Effector CD8-positive, alpha-beta T cell (primary cell): Measurements from ENCODE around the gene PTGES.
"Not testable (repeated sequence)": the region's sequence is repeated elsewhere in the genome, so short reads cannot be mapped to it uniquely, and the experiment has no call there.

ENCODE experiments used
- DNase-seq: peaks from one replicate; lab custom pipeline; 2025; lab: John Stamatoyannopoulos, UW
- total RNA-seq, 4 experiments: gene quantifications; one replicate each; lab custom pipeline; 2026; lab: John Stamatoyannopoulos, UW

PTGES gene
- total RNA-seq = 0 reads per million in 4 experiments

DNA sequence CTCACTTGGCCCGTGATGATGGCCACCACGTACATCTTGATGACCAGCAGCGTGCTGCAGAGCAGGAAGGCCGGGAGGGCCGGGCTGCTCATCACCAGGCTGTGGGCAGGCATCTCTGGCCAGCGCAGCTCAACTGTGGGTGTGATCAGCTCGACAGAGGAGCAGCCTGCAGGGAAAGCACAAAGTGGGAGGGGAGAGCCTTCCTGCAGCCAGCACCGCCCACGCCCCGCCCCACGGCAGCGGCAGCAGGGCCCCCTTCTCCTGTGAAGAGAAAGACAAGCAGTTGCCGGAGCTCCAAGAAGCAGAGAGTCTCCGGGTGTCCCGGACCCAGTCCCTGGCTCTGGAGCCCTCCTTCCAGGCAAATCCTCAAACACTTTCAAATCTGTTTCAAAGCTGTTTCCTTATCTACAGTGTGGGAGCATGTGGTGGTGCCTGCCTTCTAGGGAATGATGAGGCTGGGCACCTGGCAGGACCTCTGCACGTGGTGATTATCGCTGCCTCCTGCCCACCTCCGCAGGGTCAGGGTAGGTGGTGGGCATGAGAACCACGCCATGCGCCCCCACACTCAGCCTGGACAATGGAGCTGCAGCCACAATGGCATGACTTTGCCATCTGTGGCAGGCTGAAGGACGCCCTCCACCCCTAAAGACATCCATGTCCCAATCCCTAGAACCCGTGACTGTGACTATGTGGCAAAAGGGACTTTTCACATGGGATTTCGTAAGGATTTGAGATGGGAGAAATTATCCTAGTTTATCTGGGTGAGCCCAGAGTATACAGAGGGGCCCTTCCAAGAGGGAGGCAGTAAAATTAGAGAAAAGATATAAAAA is at the start of gene PTGES:
Gene PTGES (minus strand): TSS at position 143 of the 830 bp plus-strand sequence. CDS start 30 bp downstream, at position 113.
- peak; percentile 18 for DNase-seq

DNA sequence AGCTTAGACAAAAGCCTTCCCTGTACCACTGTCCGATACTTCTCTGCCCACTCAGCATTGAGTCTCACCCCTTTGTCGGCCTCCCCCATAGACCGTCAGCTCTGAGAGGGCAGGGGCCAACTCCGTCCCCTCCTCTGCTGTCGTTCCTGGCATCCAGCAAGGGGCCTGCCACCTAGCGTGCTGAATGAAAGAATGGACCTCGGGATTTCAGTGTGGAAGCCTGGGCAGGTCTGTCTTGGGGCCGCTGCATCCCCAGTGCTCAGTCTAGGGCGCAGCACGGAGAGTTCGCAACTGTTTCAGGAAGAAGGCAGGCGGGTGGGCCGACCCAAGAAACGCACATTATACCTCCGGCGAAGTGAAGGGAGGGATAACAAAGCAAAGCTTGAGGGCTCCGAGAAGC is 48.7 kb upstream of the PTGES start:
- no peak for DNase-seq

GRCh38 chr9:129798973-129799372 is 46.1 kb upstream of the PTGES start:
- DNase-seq = no peak

DNA sequence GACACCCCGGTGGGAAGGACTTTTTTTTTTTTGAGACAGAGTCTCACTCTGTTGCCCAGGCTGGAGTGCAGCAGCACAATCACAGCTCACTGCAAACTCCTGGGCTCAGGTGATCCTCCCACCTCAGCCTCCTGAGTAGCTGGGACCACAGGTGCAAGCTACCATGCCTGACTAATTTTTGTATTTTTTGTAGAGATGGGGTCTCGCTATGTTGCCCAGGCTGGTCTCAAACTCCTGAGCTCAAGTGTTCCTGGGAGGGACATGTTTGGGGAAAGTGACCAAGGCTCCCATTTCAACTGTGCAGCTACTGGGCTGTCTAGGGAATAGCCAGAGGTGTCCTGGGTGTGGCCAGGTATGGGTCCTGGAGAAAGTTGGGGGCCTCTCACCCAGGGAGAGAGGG is 43.2 kb upstream of the PTGES start:
- not testable (repeated sequence) for DNase-seq

DNA sequence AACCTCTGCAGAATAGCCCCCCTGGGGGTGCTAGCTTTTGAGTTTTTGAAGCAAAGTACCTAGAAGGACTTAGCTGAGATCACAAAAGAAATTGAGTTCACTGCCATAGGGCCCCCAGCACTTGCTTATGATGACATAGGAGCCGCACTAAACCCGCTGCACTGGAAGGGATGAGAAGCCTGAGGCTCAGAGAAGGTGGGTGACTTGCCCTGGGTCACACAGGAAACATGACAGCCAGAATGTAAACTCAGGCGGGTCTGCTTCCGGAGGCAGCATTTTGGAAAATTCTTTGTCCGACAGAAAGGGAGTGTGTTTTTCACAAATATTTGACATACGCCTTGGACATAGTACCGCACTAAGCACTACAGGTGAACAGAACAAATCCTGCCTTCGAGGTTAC is 41.7 kb upstream of the PTGES start:
- no peak for DNase-seq

DNA sequence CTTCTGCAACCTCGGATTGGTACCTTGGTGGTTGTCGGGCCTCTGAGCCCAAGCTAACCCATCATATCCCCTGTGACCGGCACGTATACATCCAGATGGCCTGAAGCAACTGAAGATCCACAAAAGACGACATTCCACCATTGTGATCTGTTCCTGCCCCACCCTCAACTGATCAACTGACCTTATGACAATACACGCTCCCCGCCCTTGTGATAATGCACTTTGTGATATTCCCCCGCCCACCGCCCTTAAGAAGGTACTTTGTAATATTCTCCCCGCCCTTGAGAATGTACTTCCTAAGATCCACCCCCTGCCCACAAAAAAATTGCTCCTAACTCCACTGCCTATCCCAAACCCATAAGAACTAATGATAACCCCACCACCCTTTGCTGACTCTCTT is 33.6 kb upstream of the PTGES start:
- no peak for DNase-seq

- no peak for DNase-seq
Measured at GRCh38 chr9:129785866-129786265, 33.0 kb upstream of the PTGES start.

DNA sequence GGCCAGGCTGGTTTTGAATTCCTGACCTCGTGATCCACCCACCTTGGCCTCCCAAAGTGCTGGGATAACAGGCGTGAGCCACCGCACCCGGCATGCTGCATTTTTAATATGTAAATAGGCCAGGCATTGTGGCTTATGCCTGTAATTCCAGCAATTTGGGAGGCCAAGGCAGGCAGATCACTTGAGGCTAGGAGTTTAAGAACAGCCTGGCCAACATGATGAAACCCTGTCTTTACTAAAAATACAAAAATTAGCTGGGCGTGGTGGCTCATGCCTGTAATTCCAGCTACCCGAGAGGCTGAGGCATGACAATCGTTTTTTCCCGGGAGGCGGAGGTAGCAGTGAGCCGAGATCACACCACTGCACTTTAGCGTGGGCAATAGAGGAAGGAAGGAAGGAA is 32.1 kb upstream of the PTGES start:
- not testable (repeated sequence) for DNase-seq

DNA sequence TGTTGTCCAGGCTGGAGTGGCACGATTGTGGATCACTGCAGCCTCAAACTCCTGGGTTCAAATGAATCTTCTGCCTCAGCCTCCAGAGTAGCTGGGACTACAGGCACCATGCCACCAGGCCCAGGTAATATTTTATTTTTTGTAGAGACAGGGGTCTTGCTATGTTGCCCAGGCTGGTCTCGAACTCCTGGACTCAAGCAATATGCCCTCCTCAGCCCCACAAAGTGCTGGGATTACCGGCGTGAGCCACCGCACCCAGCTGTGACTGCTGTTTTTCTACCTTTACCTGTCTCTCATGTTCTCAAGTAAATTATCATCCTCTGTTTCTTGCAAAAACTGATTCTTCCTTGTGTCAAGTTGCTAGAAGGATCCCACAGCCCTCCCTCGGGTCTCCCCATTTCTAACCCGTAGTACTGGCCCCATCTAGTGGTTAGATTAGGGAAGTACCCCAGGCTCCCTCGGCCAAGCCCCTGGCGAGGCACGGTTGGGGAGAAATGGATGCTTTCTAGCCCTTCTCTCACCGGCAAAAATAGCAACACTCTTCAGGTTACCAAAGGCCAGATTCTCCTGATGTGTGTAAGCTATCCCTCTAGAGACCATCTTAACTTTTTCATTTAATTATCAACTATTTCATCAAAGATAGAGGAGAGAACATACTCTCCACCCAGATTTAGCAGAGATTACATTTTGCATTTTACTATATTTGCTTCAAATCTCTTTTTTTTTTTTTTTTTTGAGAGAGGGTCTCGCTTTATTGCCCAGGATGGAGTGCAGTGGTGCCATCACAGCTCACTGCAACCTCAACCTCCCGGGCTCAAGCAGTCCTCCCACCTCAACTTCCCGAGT is 30.9 kb upstream of the PTGES start:
- DNase-seq = peak; percentile 58

DNA sequence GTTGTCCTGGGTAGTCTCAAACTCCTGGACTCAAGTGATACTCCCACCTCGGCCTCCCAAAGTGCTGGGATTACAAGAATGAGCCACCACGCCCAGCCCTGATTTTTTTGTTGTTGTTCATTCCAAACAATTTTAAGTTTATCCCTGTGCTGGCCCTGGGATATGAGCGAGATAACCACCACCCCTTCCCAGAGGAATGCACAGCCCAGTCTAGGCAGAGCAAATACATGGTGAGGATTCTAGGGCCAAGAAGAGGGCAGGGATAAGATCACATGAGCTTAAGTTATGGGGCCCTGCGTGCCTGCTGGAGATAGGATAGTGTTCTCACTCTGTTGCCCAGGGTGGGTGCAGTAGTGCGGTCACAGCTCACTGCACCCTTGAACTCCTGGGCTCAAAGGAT is 29.1 kb upstream of the PTGES start:
- no peak for DNase-seq

GRCh38 chr9:129781131-129781530 is 28.3 kb upstream of the PTGES start:
- no peak for DNase-seq

DNA sequence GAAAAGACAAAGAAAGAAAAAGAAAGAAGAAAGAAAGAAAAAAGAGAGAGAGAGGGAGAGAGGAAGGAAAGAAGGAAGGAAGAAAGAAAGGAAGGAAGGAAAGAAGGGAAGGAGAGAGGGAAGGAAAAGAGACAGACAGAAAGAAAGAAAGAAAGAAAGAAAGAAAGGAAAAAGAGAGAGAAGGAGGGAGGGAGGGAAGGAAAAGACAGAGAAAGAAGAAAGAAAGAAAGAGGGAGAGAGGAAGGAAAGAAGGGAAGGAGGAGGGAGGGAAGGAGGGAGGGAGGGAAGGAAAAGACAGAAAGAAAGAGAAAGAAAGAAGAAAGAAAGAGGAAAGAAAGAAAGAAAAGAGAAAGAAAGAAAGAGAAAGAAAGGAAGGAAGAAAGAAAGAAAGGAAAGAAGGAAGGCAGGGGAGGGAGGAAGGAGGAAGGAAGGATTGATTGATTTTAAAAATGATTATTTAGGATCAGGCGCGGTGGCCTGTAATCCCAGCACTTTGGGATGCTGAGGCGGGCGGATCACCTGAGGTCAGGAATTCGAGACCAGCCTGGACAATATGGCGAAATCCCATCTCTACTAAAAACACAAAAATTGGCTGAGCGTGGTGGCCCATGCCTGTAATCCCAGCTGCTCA is 26.8 kb upstream of the PTGES start:
- DNase-seq = no peak

DNA sequence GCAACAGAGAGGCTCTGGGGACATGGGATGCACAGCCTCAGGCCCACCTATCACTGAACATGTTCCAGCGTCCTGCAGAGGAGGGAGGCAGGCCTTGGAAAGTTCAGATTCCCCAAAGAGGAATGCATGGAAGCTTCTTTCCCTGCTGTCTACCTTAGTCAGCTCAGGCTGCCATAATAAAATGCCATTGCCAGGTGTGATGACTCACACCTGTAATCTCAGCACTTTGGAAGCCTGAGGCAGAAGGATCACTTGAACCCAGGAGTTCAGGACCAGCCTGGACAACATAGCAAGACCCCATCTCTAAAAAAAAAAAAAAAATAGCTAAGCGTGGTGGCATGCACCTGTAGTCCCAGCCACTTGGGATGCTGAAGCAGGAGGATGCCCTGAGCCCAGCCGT is 25.6 kb upstream of the PTGES start:
- DNase-seq = no peak

GRCh38 chr9:129777769-129778130 is 24.9 kb upstream of the PTGES start:
- no peak for DNase-seq

DNA sequence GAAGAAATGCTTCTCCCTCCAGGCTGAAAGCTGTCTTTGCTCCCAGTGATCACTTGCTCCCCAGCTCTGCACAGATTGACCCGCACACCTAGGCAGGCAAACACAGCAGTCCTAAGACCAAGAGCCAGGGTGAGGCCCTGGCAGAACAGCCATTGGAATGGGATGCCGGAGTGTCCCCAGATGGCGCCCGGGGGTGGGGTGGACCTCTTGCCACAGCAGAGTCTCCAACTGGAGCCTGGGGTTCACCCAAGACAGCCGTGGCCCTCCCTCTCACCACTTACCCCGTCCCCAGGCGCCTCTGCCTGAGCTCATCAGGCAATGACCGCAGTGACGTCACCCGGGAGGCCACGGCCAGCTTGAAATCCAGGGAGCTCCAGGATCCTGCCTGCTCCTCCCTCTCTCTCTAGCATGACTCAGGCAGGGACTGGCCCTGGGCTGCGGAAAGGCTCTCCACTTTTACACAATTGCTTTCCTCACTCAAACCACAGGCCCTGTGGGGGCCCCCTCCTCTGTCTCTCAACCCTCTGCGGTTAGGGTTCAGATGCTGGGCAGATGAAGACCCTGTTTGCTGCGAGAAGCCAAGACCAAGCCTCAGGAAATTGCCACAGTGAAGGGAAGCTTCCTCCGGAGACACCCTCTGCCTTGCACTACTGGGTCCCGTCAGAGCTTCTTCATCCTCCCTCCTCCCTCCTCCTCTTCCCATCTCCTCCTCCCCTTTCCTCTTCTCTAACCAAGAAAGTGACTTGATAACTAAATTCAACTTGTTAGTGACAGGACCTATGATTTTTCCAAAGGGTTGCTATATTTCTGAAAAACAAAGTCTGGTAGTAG is 24.3 kb upstream of the PTGES start:
- DNase-seq = no peak

DNA sequence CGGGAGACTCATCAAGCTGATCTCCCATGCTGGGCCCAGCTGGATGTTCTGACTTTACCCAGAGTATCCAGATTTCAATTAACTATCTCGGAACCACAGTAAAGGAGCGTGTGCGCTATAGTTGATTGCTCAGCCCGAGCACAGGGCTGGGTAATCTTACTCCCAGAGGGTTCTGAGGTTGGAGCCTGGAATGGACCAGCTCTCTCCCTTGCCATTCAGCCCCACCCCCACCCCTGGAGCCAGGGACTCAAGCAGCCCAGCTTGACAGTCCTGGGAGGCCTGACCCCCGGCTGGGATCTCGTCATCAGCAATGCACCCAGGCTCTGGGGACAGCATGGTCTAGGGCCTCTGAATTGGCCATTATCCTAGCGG is 23.7 kb upstream of the PTGES start:
- no peak for DNase-seq

GRCh38 chr9:129776096-129776495 is 23.3 kb upstream of the PTGES start:
- DNase-seq = not testable (repeated sequence)

DNA sequence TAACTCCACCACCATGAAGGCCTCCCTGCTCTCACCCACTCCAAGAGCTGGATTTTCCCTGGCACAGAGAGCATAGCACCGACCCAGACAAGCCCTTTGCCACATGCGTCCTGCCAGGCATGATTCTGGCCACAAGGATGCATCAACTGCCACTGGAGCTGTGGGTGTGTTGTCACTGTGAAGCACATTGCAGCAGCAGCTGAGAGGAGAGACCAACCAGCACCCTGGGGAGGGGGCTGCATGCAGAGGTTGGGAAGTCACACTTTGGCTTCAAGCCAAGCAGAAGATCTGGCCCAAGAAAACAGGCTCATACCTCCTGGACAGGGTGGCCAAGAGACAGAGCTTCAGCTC is 22.6 kb upstream of the PTGES start:
- no peak for DNase-seq

- no peak for DNase-seq
Measured at GRCh38 chr9:129774791-129775447, 22.1 kb upstream of the PTGES start.

GRCh38 chr9:129773262-129774048 is 20.6 kb upstream of the PTGES start:
- DNase-seq = no peak
